ENCODE measurements around the gene GFPT1.
"Not testable (repeated sequence)": the region's sequence is repeated elsewhere in the genome, so short reads cannot be mapped to it uniquely, and the experiment has no call there.

Gene GFPT1

DNA sequence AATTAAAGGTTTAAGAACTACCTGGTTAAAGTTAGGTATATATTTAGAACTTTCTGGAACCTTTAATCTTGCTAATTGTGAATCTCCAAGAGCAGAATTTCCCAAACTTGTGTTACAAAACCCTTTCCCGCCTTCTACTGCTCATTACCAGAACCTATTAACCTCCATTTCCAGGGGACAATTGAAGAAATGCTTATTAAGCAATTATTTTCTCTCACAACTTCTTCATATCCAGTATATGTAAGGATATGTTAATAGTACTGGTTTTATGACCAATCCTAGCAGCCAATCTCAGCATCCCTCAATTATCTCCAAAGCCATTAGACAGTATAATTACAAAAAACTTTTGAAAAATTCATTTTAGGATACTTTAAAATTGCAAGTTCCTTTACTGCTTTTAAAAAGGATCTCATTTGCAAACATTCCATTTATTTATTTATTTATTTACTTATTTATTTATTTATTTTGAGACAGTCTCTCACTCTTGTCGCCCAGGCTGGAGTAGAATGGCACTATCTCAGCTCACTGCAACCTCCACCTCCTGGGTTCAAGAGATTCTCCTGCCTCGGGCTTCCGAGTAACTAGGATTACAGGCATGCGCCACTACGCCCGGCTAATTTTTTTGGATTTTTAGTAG, 3.7 kb downstream of the GFPT1 start:
- DNase-seq (ENCODE audit: low read depth, low spot score): no peak

DNA sequence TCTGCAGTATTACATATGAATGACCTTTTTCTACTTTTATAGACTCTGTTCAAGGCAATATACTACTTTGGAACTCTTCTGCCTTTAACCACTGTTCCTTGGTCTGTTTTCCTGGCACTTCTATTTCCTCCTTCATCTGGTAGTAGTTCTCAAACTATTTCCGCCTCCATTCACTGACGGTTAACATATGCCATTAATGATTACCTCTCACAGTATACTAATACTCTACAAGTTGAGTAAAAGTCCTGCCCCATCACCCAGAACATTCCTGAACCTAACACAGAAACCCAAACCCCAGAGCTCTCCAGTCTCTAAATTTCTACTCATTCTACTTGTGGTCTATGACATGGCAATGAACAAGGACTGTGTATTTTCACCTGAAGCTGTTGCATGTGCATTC, 4.5 kb downstream of the GFPT1 start:
- no peak for DNase-seq (ENCODE audit: low read depth, low spot score)

DNA sequence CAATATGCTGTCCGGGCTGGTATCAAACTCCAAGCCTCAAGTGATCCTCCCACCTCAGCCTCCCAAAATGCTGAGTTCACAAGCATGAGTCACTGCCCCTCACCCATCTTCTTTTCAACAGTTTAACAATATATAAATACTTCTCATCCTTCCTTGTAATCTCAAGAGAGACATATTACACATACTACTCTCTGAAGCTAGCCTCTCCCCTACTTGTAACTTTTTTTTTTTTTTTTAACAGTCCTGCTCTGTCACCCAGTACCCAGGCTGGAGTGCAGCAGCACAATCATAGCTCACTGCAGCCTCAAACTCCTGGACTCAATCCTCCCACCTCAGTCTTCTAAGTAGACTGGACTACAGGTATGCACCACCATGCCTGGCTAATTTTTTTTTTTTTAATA, 5.7 kb downstream of the GFPT1 start:
- no peak for DNase-seq (ENCODE audit: low read depth, low spot score)

DNA sequence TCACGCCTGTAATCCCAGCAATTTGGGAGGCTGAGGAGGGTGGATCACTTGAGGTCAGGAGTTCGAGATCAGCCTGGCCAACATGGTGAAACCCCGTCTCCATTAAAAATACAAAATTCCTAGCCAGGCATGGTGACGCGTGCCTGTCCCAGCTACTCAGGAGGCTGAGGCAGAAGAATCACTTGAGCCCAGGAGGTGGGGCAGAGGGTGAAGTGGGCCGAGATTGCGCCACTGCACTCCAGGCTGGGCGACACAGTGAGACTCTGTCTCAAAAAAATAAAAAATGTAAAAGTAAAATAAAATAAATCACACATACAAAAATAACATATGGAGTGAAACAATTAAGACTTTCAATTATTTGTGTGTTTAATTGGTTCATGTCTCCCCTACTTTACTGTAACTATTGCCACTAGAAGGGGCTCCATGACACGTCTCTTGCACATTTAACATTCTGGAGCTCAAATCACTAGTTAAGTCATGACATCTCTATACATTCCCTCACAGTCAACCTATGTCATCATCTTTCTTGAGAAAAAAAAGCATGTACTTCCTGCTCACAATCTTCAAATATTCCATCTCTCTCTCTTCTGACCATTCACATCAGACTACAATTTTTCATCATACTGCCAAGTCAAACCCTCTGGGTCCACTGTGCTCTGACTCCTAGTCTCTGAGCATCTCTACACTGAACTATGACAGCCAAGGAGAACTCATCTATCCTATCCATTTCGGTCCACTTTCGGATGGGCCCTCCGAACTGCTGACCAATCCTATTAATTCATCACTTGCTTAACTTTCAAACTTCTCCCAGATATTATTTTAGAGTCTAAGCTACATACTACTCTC, 6.7 kb downstream of the GFPT1 start:
- DNase-seq (ENCODE audit: low read depth, low spot score): no peak

DNA sequence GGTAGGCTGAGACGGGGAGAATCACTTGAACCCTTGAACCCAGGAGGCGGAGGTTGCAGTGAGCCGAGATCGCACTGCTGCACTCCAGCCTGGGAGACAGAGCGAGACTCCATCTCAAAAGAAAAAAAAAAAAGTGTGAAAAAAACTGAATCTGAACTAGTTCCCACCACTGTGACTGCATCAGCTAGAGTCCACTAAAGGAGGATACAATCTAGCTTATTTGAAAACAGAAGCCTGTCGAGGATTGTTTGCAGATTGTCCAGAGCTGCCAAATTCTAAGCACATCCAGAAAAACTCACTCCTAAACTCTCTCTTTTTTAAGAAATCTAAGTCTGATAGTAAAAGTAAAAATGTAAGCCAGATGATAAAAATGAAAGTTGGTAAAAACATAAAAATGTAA, 10.6 kb downstream of the GFPT1 start:
- DNase-seq (ENCODE audit: low read depth, low spot score): no peak

DNA sequence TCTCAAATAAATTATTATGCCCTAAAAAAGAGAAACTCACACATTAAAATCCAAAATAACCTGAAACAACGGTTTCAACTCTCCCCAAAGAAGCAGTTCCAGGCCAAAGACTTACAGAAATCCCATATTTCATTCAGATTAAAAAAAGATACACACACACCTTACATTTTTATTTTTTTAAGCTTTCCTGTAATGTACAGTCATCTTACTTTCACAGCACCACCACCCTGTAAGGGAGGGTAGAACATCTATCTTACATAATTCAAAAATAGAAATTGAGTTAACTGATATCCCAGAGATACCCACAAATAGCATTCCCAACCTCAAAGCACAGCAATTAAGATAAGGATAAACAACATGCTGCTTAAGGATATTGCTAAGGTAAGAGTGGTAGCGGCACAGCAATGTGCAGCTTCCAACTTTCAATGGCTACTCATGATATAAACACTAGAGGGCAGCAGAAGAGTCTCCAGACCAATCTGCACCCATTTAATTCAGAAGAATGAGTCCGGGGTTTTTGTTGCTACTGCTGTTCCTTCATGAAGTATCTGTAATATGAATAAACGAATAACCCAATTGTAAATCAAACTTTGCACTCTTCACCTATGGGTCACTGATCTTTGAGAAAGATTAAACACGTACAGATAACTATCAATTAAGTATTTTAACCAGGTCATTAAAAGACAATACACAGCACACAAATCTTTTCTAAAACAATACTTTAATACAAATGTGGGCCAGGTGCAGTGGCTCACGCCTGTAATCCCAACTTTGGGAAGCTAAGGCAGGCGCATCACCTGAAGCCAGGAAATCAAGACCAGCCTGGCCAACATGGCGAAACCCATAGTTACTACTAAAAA, 11.3 kb downstream of the GFPT1 start:
- DNase-seq (ENCODE audit: low read depth, low spot score): no peak

DNA sequence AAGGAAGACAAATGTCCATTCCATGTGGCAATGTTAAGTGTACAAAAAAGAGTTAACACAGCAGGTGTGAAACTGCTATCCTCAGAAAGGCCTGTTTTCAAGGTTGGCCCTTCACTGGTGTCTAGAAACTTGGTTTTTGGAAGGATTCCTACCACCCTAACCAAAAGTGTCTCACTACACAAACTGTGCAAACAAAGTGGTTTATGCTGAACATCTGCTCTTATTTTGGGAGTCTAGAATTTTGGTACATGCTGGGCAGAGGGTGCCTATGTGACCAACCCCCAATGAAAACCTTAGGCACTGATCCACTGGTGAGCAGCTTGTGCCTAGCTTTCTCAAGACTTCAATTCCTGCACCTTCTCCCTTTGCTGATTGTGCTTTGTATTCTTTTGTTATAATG, 14.3 kb downstream of the GFPT1 start:
- no peak for DNase-seq (ENCODE audit: low read depth, low spot score)

DNA sequence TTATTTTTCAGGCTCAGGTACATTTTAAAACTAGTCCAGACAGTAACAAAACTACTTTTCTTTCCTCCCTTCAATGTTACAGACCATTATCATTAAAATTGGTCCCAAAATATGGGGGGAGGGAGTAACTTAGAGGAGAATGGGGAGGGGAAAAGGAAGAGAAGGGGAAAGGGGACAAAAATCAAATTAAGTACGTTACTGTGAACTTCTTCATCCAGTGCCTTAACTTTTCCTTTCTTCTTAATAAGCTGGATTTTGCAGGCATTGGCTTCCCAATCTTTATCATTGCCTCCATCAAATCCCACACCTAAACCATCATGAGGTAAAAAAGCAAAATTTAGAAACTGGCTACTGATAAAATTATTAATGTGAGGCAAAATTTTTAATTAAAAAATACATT, 17.2 kb downstream of the GFPT1 start:
- DNase-seq (ENCODE audit: low read depth, low spot score): no peak

DNA sequence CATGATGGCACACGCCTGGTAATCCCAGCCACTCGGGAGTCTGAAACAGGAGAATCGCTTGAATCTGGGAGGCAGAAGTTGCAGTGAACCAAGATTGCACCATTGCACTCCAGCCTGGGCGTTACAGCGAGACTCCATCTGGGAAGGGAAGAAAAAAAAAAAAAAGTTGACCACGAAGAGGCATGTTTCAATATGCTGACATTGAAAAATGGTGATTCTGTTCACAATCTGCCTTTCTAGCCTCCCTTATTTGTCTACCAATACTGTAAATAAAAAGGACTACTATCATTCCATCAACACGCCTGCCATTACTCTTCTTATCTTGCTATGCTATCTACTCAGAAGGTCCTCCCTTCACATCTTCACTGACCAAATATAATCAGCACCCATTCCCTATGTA, 18.4 kb downstream of the GFPT1 start:
- no peak for DNase-seq (ENCODE audit: low read depth, low spot score)

DNA sequence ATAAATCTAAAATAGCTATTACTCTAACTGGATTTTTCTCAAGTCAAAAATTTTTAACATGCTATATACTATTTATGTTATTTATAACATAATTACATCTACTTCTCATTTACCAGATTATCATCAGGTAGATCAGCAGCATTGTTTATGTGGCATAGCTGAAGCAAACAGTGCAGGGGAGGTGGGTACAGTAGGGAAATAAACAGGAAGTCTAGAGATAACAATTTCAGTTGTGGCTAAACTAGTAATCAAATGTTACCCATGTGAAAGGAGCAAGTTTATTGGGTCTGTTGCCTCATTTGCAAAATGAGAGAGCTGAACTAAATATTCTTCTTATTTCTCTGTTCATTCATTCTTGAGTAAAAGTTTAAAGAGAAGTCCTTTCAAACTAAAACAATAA, 27.7 kb downstream of the GFPT1 start:
- DNase-seq (ENCODE audit: low read depth, low spot score): no peak

DNA sequence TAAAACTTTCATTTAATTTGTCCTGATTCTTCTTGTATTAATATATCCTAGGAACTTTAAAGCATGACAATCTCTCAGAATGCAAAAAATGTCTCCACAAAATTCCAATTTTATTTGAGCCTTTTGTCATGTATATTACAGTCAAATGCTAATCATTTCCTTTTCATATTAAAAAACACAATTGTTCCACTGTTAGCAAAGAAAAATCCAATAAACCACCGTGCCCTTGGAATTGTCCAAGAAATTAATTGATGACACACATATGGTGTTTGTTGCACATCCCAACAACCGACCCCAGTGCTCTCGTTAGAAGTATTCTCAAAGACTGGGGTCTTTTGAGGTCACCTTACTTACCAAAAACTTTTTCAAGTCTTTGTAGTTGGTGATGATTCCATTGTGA, 28.1 kb downstream of the GFPT1 start:
- no peak for DNase-seq (ENCODE audit: low read depth, low spot score)

DNA sequence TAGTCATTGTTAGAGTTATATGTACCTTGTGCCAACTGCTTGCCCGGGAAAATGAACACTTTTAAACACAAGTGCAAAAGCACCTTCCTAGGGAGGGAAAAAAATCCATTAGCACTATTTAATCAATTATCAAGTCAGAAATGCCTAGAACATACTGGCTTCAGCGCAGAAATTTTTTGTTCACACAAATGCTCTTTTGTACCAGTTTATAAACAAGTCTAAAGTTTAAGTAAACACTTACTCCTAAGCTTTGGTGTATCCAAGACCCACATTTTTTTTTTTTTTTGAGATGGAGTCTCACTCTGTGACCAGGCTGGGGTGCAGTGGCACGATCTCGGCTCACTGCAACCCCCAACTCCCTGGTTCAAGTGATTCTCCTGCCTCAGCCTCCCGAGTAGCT, 30.6 kb downstream of the GFPT1 start:
- DNase-seq (ENCODE audit: low read depth, low spot score): no peak

DNA sequence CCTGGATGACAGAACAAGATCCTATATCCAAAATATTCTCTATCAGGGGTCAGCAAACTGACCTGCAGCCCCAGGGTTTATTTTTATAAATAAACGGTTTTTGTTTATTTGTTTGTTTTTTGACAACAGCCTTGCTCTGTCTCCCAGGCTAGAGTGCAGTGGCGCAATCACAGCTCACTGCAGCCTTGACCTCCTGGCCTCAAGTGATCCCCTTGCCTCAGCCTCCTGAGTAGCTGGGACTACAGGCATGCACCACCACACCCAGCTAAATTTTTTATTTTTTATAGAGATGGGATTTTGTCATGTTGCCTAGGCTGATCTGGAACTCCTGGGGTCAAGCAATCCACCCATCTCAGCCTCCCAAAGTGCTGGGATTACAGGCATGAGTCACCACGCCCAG, 32.1 kb downstream of the GFPT1 start:
- not testable (repeated sequence) for DNase-seq (ENCODE audit: low read depth, low spot score)

DNA sequence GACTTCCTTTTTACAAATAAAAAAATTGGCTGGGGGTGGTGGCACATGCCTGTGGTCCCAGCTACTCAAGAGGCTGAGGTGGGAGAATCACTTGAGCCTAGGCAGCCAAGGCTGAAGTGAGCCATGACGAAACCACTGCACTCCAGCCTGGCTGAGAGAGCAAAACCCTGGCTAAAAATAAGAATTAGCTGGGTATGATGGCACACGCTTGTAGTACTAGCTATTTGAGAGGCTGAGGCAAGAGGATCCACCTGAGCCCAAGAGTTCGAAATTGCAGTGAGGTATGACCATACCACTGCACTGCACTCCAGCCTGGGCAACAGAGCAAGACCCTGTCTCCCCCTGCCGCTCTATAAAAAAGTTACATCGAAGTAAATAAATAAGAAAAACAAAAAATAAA, 33.7 kb downstream of the GFPT1 start:
- no peak for DNase-seq (ENCODE audit: low read depth, low spot score)

DNA sequence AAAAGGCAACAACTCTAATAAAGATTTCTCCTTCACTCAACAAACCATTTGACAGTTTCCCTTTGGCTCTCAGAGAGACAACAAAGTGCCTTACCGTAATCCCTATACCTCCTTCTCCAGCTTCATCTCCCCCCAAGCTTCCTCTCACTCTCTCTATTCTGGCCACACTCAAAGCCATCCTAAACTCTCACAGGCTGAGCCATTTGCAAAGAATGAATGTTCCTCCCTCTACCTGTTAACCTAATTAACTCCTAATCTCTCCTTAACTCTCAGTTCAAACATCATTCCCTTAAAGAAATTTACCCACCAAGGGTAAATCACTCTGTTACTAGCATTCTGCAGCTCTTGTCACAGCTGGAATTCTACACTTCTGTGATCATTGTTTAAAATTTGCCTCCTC, 38.2 kb downstream of the GFPT1 start:
- DNase-seq (ENCODE audit: low read depth, low spot score): no peak

DNA sequence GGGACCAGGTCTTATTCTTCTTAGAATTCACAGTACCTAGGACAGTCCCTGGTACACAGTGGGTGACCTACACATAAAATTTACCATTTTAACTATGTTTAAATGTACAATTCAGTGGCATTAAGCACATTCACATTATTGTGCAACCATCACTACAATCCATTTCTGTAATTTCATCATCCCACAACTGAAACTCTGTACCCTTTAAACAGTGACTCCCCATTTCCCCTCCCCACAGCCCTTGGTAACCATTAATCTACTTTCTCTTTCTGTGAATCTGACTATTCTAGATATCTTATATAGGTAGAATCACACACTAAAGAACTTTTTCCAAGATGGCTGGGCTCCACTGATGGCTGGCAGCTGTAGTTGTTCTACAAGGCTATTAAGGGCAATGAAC, 41.6 kb downstream of the GFPT1 start:
- no peak for DNase-seq (ENCODE audit: low read depth, low spot score)

DNA sequence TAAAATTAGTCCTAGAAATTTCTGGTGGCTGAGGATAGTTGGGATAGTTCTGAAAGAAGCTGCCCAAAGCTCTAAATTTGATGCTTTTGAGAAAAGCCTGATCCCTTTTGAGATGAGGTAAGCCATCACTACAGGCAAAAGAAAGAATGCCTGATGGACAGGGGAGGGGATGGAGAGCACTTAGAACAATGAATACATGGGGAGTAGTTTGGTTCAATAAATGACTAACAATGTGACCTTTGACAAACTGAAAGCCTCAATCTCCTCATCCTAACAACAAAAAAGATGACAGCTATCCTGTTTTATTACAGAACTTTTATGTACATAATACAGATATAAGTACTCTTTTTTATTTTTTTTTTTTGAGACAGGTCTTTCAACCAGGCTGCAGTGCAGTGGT, 42.7 kb downstream of the GFPT1 start:
- no peak for DNase-seq (ENCODE audit: low read depth, low spot score)

DNA sequence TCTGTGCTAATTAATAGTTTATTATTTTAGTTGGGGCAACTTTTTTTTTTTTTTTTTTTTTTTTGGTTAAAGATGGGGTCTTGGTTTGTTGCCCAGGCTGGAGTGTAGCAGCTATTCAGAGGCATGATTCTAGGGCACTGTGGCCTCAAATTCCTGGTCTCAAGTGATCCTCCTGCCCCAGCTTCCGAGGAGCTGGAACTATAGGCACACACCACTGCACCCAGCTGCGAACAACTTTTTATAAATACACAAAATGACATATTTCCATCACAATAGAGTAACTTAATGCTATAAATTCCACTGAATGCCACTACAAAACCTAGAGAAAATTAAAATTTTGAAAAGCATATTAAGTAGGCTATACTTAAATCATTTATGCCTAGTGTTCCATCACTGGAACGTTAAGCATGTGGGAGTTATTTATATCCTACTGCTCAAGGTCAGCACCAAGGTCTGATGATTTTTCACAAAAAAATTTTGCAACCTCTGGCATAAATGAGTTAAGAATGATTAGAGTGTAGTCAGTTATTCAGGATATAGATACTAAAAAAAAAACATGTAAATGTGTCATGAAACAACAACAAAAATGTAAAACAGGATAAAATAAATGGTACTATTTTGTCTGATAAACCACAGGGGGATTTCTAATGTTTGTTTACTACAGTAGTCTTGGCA, 46.8 kb downstream of the GFPT1 start:
- DNase-seq (ENCODE audit: low read depth, low spot score): no peak

DNA sequence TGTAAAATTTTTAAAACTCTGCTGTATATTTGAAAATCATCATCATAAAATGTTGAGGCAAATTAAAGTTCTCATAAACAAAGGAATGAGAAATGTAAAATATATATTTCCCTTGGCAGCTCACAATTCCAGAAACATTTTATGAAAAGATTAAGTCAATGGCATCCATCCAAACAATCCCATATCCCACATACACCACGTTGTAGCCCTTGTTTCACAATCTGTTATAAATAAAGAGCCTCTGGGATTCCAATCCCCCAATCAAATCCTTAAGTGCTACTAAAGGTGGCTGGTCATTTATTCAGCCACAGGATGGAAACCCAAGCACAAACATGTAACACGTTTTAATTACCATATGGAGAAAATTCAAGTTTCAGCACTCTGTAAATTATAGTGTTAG, 51.7 kb downstream of the GFPT1 start:
- DNase-seq (ENCODE audit: low read depth, low spot score): no peak

DNA sequence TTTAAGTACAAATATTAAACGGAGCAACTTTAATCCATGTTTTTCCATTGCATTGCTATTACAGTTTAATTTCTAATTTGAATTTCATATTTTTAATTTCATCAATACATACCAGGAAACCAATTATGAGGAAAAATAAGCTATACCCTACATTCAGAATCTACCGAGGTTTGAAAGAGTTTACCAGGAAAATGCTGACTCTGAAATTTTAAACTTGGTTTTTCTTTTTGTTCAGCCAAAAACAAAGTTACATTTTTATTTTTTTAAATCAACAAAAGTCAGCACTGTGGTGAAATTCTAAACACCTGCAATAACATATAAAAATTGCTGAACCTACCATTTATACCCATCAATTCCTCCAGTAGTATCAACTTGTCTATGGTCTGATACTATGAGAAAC, 53.7 kb downstream of the GFPT1 start:
- no peak for DNase-seq (ENCODE audit: low read depth, low spot score)

DNA sequence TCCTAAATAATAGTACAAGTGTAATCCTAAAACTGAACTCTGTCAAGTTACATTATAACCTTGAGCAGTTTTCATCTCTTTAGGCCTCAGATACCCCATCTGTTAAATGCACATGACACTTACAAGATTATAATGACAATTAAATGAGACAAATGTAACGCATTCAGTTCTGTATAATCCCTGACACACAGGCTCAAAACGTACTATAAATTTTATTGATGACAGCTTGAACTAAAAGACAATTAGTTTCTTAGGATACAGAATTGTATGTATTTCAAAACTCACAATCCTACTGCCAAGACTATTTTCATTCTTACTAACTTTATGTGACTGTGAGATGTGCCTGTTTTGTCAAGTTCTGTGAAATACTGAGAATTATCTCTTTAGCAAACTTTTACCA, 56.2 kb downstream of the GFPT1 start:
- DNase-seq (ENCODE audit: low read depth, low spot score): no peak

DNA sequence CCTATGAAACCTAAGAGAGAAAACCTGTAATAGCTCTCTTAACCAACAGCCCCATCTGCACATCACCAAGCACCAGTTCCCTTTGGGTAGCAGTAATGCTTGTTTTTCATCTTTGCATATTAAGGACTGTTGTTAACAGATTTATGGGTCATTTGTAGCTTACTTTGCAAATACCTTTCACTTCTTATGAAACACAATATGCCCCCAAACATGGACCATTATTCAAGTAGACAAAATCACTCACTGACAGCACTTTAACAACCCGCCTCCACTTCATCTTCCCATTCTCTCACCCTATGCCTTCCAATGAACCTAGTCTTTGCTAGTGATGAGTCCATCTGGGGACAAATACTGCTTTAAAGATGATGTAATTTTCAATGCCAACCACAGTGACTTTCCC, 64.4 kb downstream of the GFPT1 start:
- no peak for DNase-seq (ENCODE audit: low read depth, low spot score)
